HFFc6 (cell line): ENCODE measurements around the gene TMEM248. TPM values are rescaled to one million over a fixed set of nuclear protein-coding genes. Genes with fewer than 3 reads are reported as not detected.
"Not testable (repeated sequence)": the region's sequence is repeated elsewhere in the genome, so short reads cannot be mapped to it uniquely, and the experiment has no call there.

Experiments used
- DNase-seq: peaks from one replicate; pipeline ENCODE4 v3.0.0-alpha.2; 2018
- H3K27ac Mint-ChIP-seq: 2 replicates; pipeline ENCODE4 v1.8.0; 2020; ENCODE audit warnings: mild to moderate bottlenecking, mixed read lengths
- H3K27me3 Mint-ChIP-seq: 2 replicates; pipeline ENCODE4 v1.8.0; 2021; ENCODE audit warnings: mild to moderate bottlenecking, moderate library complexity, mixed read lengths; ENCODE audit not compliant: insufficient read depth
- H3K36me3 Mint-ChIP-seq: 2 replicates; pipeline ENCODE4 v1.8.0; 2021; ENCODE audit warnings: low read depth, mixed read lengths
- H3K4me1 Mint-ChIP-seq: 2 replicates; pipeline ENCODE4 v1.8.0; 2020; ENCODE audit warnings: low read depth, mixed read lengths
- H3K4me3 Mint-ChIP-seq: 2 replicates; pipeline ENCODE4 v1.8.0; 2020; ENCODE audit warnings: mild to moderate bottlenecking, moderate library complexity, mixed read lengths
- H3K9me3 Mint-ChIP-seq: 2 replicates; pipeline ENCODE4 v1.8.0; 2020; ENCODE audit warnings: mild to moderate bottlenecking, mixed read lengths
- CTCF ChIP-seq: fragments of 200-600 bp; sonication (generic); IDR thresholded peaks from 2 replicates; pipeline ENCODE4 v1.5.0; 2021; ENCODE audit warnings: antibody characterized with exemption, mild to moderate bottlenecking
- total RNA-seq, 6 experiments: library from RNA; stranded (reverse); fragmentation: NEBNext Ultra II Directional; extraction: Animal tissue kit (Norgen Biotek cat#: 25700); gene quantifications; 2 replicates in 1 of 6; 3 replicates in 5 of 6; pipeline ENCODE4 v1.2.3, GENCODE V29; 2021

TMEM248 gene
- total RNA-seq, 6 experiments from 2014 or later, result 97.1 to 128 (median 117) TPM

GRCh38 chr7:66913118-66914037 is 7.6 kb upstream of the TMEM248 start:
- Mint-ChIP-seq H3K4me1 (no peaks in the 10 kb centered on the region), H3K36me3 (no peaks in the 10 kb centered on the region), H3K4me3 (no peak overlapping the region), H3K27ac (no peak overlapping the region), H3K27me3 (peaks cover 2% of the 10 kb centered on the region; the same call in 1 of the 2 replicates), H3K9me3 (no peaks in the 10 kb centered on the region)
- no peak for DNase-seq
- TF ChIP-seq CTCF, result no peak

DNA sequence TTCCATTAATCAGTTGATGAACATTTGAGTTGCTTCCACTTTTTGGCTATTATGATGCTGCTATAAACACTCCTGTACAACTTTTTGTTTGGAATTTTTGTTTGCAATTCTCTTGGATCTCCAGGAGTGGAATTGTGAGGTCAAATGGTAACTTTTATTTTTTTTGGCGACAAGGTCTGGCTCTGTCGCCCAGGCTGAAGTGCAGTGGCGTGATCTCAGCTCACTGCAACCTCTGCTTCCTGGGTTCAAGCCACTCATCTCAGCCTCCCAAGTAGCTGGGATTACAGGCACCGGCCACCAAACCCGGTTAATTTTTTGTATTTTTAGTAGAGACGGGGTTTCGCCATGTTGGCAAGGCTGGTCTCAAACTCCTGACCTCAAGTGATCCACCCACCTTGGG is 3.1 kb upstream of the TMEM248 start:
- not testable (repeated sequence) for H3K36me3 Mint-ChIP-seq, H3K4me3 Mint-ChIP-seq, DNase-seq, H3K27ac Mint-ChIP-seq, H3K27me3 Mint-ChIP-seq, H3K9me3 Mint-ChIP-seq
- peaks cover 15% of the 10 kb centered on the region for H3K4me1 Mint-ChIP-seq

GRCh38 chr7:66919304-66919703 is 1.7 kb upstream of the TMEM248 start:
- H3K27ac Mint-ChIP-seq, result no peak overlapping the region
- DNase-seq, result no peak
- H3K4me1 Mint-ChIP-seq, result peaks cover 15% of the 10 kb centered on the region
- TF ChIP-seq CTCF, result no peak
- peaks cover 9% of the 10 kb centered on the region for H3K36me3 Mint-ChIP-seq
- no peaks in the 10 kb centered on the region for H3K9me3 Mint-ChIP-seq
- H3K27me3 Mint-ChIP-seq, result no peaks in the 10 kb centered on the region; the same call in 1 of the 2 replicates
- H3K4me3 Mint-ChIP-seq, result no peak overlapping the region

DNA sequence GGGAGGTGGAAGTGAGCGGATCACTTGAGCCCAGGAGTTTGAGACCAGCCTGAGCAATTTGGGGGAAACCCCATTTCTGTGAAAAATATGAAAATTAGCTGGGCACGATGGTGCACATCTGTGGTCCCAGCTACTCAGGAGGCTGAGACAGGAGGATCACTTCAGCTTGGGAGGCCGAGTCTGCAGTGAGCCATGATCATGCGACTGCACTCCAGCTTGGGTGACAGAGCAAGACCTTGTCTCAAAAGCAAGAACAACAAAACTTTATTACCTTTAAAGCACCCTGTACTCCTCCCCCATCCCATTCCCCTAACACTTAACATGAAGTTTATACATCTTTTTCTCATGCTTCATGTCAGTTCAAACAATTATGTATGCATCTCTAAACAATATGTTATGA is 1.3 kb upstream of the TMEM248 start:
- H3K4me3 Mint-ChIP-seq, result no peak overlapping the region
- no peak for DNase-seq
- H3K9me3 Mint-ChIP-seq, result no peaks in the 10 kb centered on the region
- TF ChIP-seq CTCF, result no peak
- H3K27me3 Mint-ChIP-seq, result no peaks in the 10 kb centered on the region; the same call in 1 of the 2 replicates
- H3K27ac Mint-ChIP-seq, result no peak overlapping the region
- peaks cover 9% of the 10 kb centered on the region for H3K36me3 Mint-ChIP-seq
- H3K4me1 Mint-ChIP-seq, result peaks cover 15% of the 10 kb centered on the region

DNA sequence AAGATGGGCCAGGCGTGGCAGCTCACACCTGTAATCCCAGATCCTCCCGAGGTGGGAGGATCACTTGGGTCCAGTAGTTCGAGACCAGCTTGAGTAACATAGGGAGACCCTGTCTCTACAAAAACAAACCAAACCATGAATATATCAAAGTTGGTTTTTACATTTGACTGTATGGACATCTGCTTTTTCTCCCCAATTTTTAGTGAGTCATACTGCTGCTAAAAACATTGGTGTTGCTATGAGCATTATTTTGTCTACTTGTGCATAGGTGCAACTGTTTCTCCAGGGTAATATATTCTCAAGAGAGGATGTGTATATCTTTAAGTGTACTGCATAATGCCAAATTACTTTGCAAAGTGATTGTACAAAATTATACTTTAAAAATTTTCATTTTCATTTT is 769 bp upstream of the TMEM248 start:
- H3K27me3 Mint-ChIP-seq, result no peaks in the 10 kb centered on the region; the same call in 1 of the 2 replicates
- H3K4me1 Mint-ChIP-seq, result peaks cover 17% of the 10 kb centered on the region
- H3K4me3 Mint-ChIP-seq, result peak overlapping the region; percentile 91
- H3K27ac Mint-ChIP-seq, result peak overlapping the region; percentile 56; the same call in 1 of the 2 replicates
- TF ChIP-seq CTCF, result no peak
- no peak for DNase-seq
- H3K36me3 Mint-ChIP-seq, result peaks cover 11% of the 10 kb centered on the region
- no peaks in the 10 kb centered on the region for H3K9me3 Mint-ChIP-seq

- Mint-ChIP-seq H3K27me3 (no peaks in the 10 kb centered on the region; the same call in none of the 2 replicates), H3K27ac (peak overlapping the region; percentile 88), H3K4me1 (peaks cover 26% of the 10 kb centered on the region), H3K4me3 (peak overlapping the region; percentile 99), H3K36me3 (peaks cover 18% of the 10 kb centered on the region), H3K9me3 (no peaks in the 10 kb centered on the region)
- peak; percentile 49 for DNase-seq
- TF ChIP-seq CTCF, result no peak
Measured at GRCh38 chr7:66921396-66921917, 432 bp downstream of the TMEM248 start.
